CD14-positive monocyte (primary cell): ENCODE results near the gene OARD1. TPM values are rescaled to one million over a fixed set of nuclear protein-coding genes. Genes with fewer than 3 reads are reported as not detected.
"Not testable (repeated sequence)": the region's sequence is repeated elsewhere in the genome, so short reads cannot be mapped to it uniquely, and the experiment has no call there.

Experiments used
- DNase-seq, 3 donors: peaks; one replicate each; pipeline ENCODE4 v3.0.0-alpha.2; 2011 to 2022
- H2AFZ ChIP-seq: 2 replicates; pipeline ENCODE4 v1.6.0; 2012; ENCODE audit warnings: mild to moderate bottlenecking, low read depth, low read length, inconsistent platforms; ENCODE audit not compliant: insufficient read depth, poor library complexity, severe bottlenecking
- H3K27ac ChIP-seq, 2 donors: 1 replicate in 1 of 2; 2 replicates in 1 of 2; pipeline ENCODE4 v1.5.1; 2012 to 2013; ENCODE audit warnings: low read length in 2 of 2, control low read depth in 1 of 2, inconsistent platforms in 1 of 2, low read depth in 1 of 2, mild to moderate bottlenecking in 1 of 2
- H3K27me3 ChIP-seq, 2 donors: one replicate each; pipeline versions ENCODE4 v1.6.0 to v1.6.1; 2011 to 2013; ENCODE audit warnings: low read length in 2 of 2; ENCODE audit not compliant: control insufficient read depth in 2 of 2, insufficient read depth in 2 of 2
- H3K36me3 ChIP-seq, 2 donors: replicated peaks in 1 of 2; 1 replicate in 1 of 2; 2 replicates in 1 of 2; pipeline versions ENCODE4 v1.5.1 to v1.6.1; 2012 to 2013; ENCODE audit warnings: low read length in 2 of 2, control low read depth in 1 of 2, inconsistent platforms in 1 of 2, mild to moderate bottlenecking in 1 of 2; ENCODE audit not compliant: insufficient read depth in 2 of 2, control insufficient read depth in 1 of 2
- H3K4me1 ChIP-seq, 2 donors: 1 replicate in 1 of 2; 2 replicates in 1 of 2; pipeline versions ENCODE4 v1.5.1 to v1.6.1; 2012 to 2013; ENCODE audit warnings: low read length in 2 of 2, control low read depth in 1 of 2, inconsistent platforms in 1 of 2, mild to moderate bottlenecking in 1 of 2, moderate library complexity in 1 of 2; ENCODE audit not compliant: insufficient read depth in 2 of 2, control insufficient read depth in 1 of 2
- H3K4me2 ChIP-seq: replicated peaks from 2 replicates; pipeline ENCODE3; 2012; ENCODE audit warnings: low read length, moderate library complexity, mild to moderate bottlenecking; ENCODE audit not compliant: poor library complexity, severe bottlenecking; ENCODE audit errors: extremely low read depth
- H3K4me3 ChIP-seq, 3 experiments: fragments of 200-600 bp in 1 of 3; sonication (generic) in 1 of 3; replicated peaks in 1 of 3; 1 replicate in 2 of 3; 2 replicates in 1 of 3; pipeline ENCODE4 v1.5.1; 2011 to 2013; ENCODE audit warnings: low read length in 3 of 3, mild to moderate bottlenecking in 3 of 3, control low read depth in 2 of 3, low read depth in 2 of 3, inconsistent platforms in 1 of 3, moderate library complexity in 1 of 3
- H3K79me2 ChIP-seq: 2 replicates; pipeline ENCODE4 v1.6.0; 2012; ENCODE audit warnings: mild to moderate bottlenecking, control low read depth, inconsistent platforms, low read length, moderate library complexity; ENCODE audit not compliant: insufficient read depth
- H3K9ac ChIP-seq: 2 replicates; pipeline ENCODE4 v1.6.0; 2017; ENCODE audit warnings: low read length, mild to moderate bottlenecking; ENCODE audit not compliant: insufficient read depth, poor library complexity, severe bottlenecking
- H3K9me3 ChIP-seq, 2 donors: replicated peaks in 1 of 2; 1 replicate in 1 of 2; 2 replicates in 1 of 2; pipeline versions ENCODE4 v1.5.1 to v1.6.1; 2012 to 2013; ENCODE audit warnings: low read length in 2 of 2, control low read depth in 1 of 2; ENCODE audit not compliant: control insufficient read depth in 1 of 2, insufficient read depth in 1 of 2
- H4K20me1 ChIP-seq: 2 replicates; pipeline ENCODE4 v1.6.0; 2012; ENCODE audit warnings: mild to moderate bottlenecking, low read length, control low read depth, moderate library complexity; ENCODE audit not compliant: insufficient read depth
- H3K27ac Mint-ChIP-seq, 7 donors: one replicate each; pipeline ENCODE4 v1.8.0; 2020; ENCODE audit warnings: mild to moderate bottlenecking in 7 of 7, mixed read lengths in 7 of 7, moderate library complexity in 6 of 7, inconsistent platforms in 2 of 7
- H3K27me3 Mint-ChIP-seq, 3 donors: one replicate each; pipeline ENCODE4 v1.8.0; 2021 to 2022; ENCODE audit warnings: low read depth in 3 of 3, mild to moderate bottlenecking in 3 of 3, mixed read lengths in 3 of 3, moderate library complexity in 3 of 3, inconsistent platforms in 1 of 3
- H3K36me3 Mint-ChIP-seq, 2 donors: one replicate each; pipeline ENCODE4 v1.8.0; 2020; ENCODE audit warnings: mixed read lengths in 2 of 2, inconsistent platforms in 1 of 2, mild to moderate bottlenecking in 1 of 2
- H3K4me1 Mint-ChIP-seq: one replicate; pipeline ENCODE4 v1.8.0; 2020; ENCODE audit warnings: mild to moderate bottlenecking, mixed read lengths
- H3K4me3 Mint-ChIP-seq, 2 donors: one replicate each; pipeline ENCODE4 v1.8.0; 2020; ENCODE audit warnings: mild to moderate bottlenecking in 2 of 2, mixed read lengths in 2 of 2, moderate library complexity in 1 of 2
- H3K9me3 Mint-ChIP-seq, 7 donors: one replicate each; pipeline ENCODE4 v1.8.0; 2020 to 2022; ENCODE audit warnings: mixed read lengths in 7 of 7, mild to moderate bottlenecking in 6 of 7, moderate library complexity in 6 of 7, inconsistent platforms in 2 of 7
- WGBS: methylation state at CpG from one replicate; pipeline ENCODE4 v1.1.5; 2013; ENCODE audit warnings: missing lambda C conversion rate; ENCODE audit not compliant: insufficient coverage; 5-methylcytosine and 5-hydroxymethylcytosine counted together
- intact Hi-C, 2 donors: fragments of 100-400 bp; cut with micrococcal nuclease; formaldehyde crosslinking; loops; one replicate each; pipeline versions ENCODE4 v1.15.0 to v1.15.1; 2023
- polyA plus RNA-seq, 3 donors: library from polyadenylated mRNA; depleted of rRNA in 1 of 3; unstranded in 2 of 3; stranded (reverse) in 1 of 3; fragments of 300-500 nt in 2 of 3; fragments of >200 nt in 1 of 3; fragmentation: Illumina TruSeq in 2 of 3; gene quantifications; 1 replicate in 2 of 3; 2 replicates in 1 of 3; pipeline ENCODE4 v1.2.3, GENCODE V29; 2012 to 2021
- TF ChIP-seq, protein P1 (sequence below): fragments of 200-600 bp; IDR thresholded peaks from one replicate; pipeline ENCODE4 v1.8.0; 2022; ENCODE audit warnings: antibody characterized with exemption, mild to moderate bottlenecking

Gene OARD1
- polyA plus RNA-seq, 3 donors, result 6.5 to 23.6 (median 16.8) TPM

DNA sequence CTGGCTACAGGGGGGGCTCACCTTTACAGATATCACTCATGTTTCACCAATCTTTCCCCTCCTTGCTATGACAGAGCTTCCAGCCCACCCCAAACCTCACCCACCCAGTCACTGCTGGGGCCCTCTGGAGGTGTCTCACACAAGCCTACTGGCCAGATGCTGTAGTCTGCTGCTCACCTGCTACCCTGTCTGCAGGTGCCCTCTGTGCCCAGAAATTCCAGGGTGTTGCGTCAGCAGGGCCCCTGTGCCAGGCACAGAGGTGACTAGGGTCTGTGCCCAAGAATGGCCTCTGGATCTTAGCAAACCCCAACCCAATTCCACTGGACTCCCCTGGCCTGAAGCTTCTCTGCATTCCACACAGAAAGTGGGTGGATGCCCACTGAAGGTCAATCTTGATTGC lies 54.5 kb downstream of the OARD1 start:
- no peak overlapping the region for H3K4me3 Mint-ChIP-seq
- H3K27me3 ChIP-seq, result no peaks in the 10 kb centered on the region
- no peak for DNase-seq
- H3K4me2 ChIP-seq, result no peak overlapping the region
- no peaks in the 10 kb centered on the region for H3K79me2 ChIP-seq
- H3K27ac Mint-ChIP-seq, result no peak overlapping the region
- H3K9me3 Mint-ChIP-seq, result peaks cover 0 to 5% (median 0%) of the 10 kb centered on the region in 7 donors
- no peaks in the 10 kb centered on the region for H3K36me3 Mint-ChIP-seq
- TF ChIP-seq, protein P1, sequence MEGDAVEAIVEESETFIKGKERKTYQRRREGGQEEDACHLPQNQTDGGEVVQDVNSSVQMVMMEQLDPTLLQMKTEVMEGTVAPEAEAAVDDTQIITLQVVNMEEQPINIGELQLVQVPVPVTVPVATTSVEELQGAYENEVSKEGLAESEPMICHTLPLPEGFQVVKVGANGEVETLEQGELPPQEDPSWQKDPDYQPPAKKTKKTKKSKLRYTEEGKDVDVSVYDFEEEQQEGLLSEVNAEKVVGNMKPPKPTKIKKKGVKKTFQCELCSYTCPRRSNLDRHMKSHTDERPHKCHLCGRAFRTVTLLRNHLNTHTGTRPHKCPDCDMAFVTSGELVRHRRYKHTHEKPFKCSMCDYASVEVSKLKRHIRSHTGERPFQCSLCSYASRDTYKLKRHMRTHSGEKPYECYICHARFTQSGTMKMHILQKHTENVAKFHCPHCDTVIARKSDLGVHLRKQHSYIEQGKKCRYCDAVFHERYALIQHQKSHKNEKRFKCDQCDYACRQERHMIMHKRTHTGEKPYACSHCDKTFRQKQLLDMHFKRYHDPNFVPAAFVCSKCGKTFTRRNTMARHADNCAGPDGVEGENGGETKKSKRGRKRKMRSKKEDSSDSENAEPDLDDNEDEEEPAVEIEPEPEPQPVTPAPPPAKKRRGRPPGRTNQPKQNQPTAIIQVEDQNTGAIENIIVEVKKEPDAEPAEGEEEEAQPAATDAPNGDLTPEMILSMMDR, result no peak
- no peak overlapping the region for H3K27ac ChIP-seq
- no peaks in the 10 kb centered on the region for H4K20me1 ChIP-seq
- intact Hi-C loops, result no loop called here
- no peaks in the 10 kb centered on the region for H3K9me3 ChIP-seq
- H3K4me3 ChIP-seq, result no peak overlapping the region
- peaks cover 0 to 9% (median 4%) of the 10 kb centered on the region in 3 donors for H3K27me3 Mint-ChIP-seq
- WGBS, result 80% methylated on average over 1 of the region's 1 CpG
- no peak overlapping the region for H3K9ac ChIP-seq
- no peak overlapping the region for H2AFZ ChIP-seq
- peaks cover 3% of the 10 kb centered on the region for H3K4me1 Mint-ChIP-seq
- no peaks in the 10 kb centered on the region for H3K4me1 ChIP-seq
- no peaks in the 10 kb centered on the region for H3K36me3 ChIP-seq

DNA sequence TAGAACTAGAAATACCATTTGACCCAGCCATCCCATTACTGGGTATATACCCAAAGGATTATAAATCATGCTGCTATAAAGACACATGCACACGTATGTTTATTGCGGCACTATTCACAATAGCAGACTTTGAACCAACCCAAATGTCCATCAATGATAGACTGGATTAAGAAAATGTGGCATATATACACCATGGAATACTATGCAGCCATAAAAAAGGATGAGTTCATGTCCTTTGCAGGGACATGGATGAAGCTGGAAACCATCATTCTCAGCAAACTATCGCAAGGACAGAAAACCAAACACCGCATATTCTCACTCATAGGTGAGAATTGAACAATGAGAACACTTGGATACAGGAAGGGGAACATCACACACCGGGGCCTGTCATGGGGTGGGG lies 56.3 kb downstream of the OARD1 start:
- H3K27ac Mint-ChIP-seq, H3K9me3 ChIP-seq, H3K4me3 ChIP-seq, H4K20me1 ChIP-seq, H3K27me3 ChIP-seq, H3K4me1 Mint-ChIP-seq, H3K9me3 Mint-ChIP-seq, H3K4me3 Mint-ChIP-seq, intact Hi-C loops, H3K27me3 Mint-ChIP-seq, H3K4me2 ChIP-seq, H3K36me3 Mint-ChIP-seq, H3K9ac ChIP-seq, H2AFZ ChIP-seq, H3K79me2 ChIP-seq, H3K4me1 ChIP-seq, DNase-seq, H3K36me3 ChIP-seq, H3K27ac ChIP-seq: not testable (repeated sequence)
- no CpG with 5 or more reads among the region's 5 CpGs for WGBS
